Uterus (tissue), 4 donors: ENCODE results near the gene BET1. TPM values are rescaled to one million over a fixed set of nuclear protein-coding genes. Genes with fewer than 3 reads are reported as not detected.
"Not testable (repeated sequence)": the region's sequence is repeated elsewhere in the genome, so short reads cannot be mapped to it uniquely, and the experiment has no call there.

Experiments used
- DNase-seq, 2 donors: peaks; one replicate each; pipeline ENCODE4 v3.0.0-alpha.2; 2019 to 2020
- H3K27ac ChIP-seq, 2 donors: fragments of 200-600 bp; sonication (generic); 1 replicate in 1 of 2; 2 replicates in 1 of 2; pipeline ENCODE4 v1.5.1; 2016 to 2018
- H3K27me3 ChIP-seq, 2 donors: fragments of 200-600 bp; sonication (generic); one replicate each; pipeline ENCODE4 v1.5.1; 2018 to 2019; ENCODE audit warnings: control low read depth in 1 of 2
- H3K36me3 ChIP-seq, 2 donors: fragments of 200-600 bp; sonication (generic); one replicate each; pipeline ENCODE4 v1.5.1; 2019; ENCODE audit warnings: control low read depth in 1 of 2
- H3K4me1 ChIP-seq, 2 donors: fragments of 200-600 bp; sonication (generic); one replicate each; pipeline ENCODE4 v1.5.1; 2018 to 2019; ENCODE audit warnings: control low read depth in 1 of 2
- H3K4me3 ChIP-seq, 2 donors: fragments of 200-600 bp; sonication (generic); 1 replicate in 1 of 2; 2 replicates in 1 of 2; pipeline ENCODE4 v1.5.1; 2018 to 2019; ENCODE audit warnings: mild to moderate bottlenecking in 1 of 2
- H3K9me3 ChIP-seq, 2 donors: fragments of 200-600 bp; sonication (generic); one replicate each; pipeline ENCODE4 v1.5.1; 2019; ENCODE audit warnings: control low read depth in 1 of 2
- CTCF ChIP-seq, 4 experiments: fragments of 200-600 bp in 2 of 4; fragments of 450-650 bp in 2 of 4; sonication (generic) in 2 of 4; IDR thresholded peaks; one replicate each; pipeline ENCODE4 v1.5.1; 2016 to 2019; ENCODE audit warnings: antibody characterized with exemption in 4 of 4, mild to moderate bottlenecking in 2 of 4, moderate library complexity in 1 of 4
- POLR2A ChIP-seq, 2 donors: fragments of 450-650 bp; IDR thresholded peaks; one replicate each; pipeline ENCODE4 v1.6.1; 2016; ENCODE audit warnings: antibody characterized with exemption in 2 of 2, mild to moderate bottlenecking in 1 of 2, moderate library complexity in 1 of 2
- intact Hi-C: fragments of 100-400 bp; cut with DNase I; formaldehyde crosslinking; loops from one replicate; pipeline ENCODE4 v1.15.1; 2023; ENCODE audit warnings: low total_unique reads
- total RNA-seq, 4 donors: library from RNA; depleted of rRNA in 3 of 4; stranded (reverse); fragments of >200 nt in 3 of 4; gene quantifications; one replicate each; pipeline versions ENCODE4 v1.1.0 to v1.2.4, GENCODE V29; 2014 to 2023
- donor health status: DM: yes; HTN: yes; CAD: no.

BET1 gene
- total RNA-seq, 4 donors from 2014 or later: 10.3 to 74.5 (median 18.6) TPM

DNA sequence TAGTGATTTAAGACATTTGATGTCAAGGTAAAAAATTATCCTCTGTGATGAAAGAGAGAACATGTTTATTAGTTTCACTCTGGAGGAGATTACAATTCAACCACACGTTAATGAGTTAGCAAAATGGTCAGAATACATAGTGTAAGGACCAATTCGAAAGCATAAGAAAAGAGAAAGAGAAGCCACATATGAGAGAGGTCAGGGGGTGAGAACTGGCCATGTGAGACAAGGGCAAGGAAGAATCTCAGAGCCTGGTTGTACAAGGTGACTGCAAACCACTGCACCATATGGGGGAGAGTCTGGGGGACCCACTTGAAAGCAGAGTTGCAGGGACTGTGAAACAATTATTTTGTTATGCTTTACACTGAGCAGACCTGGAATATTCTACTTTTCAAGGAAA, 27.7 kb upstream of the BET1 start:
- TF ChIP-seq POLR2A (IDR thresholded peaks at IDR 0.05) (no peak), CTCF (IDR thresholded peaks at IDR 0.05) (no peak)
- H3K27me3 ChIP-seq: no peaks in the 10 kb centered on the region
- H3K36me3 ChIP-seq: no peaks in the 10 kb centered on the region
- DNase-seq: no peak
- no peak overlapping the region for H3K4me3 ChIP-seq
- intact Hi-C loops: no loop called here
- H3K9me3 ChIP-seq: no peaks in the 10 kb centered on the region
- H3K4me1 ChIP-seq: no peaks in the 10 kb centered on the region
- no peak overlapping the region for H3K27ac ChIP-seq

DNA sequence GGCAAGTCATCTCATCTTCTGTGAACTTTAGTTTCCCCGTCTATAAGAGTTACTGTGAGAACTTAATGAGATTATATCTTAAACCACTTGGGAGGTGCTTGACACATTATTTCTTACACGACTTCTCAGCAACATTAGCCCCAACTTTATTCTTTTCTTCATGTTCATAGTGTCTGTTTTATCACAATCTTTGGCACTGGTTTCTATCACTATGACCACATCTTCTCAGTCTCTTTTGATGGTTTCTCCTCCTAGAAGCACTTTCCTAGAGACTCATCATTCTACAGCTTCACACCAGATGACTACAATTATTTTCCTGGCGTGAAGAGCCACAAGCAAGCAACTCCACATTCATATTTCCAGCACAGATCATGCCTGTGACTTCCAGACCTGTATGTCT, 26.5 kb upstream of the BET1 start:
- Histone ChIP-seq H3K27me3 (no peaks in the 10 kb centered on the region), H3K27ac (no peak overlapping the region), H3K36me3 (no peaks in the 10 kb centered on the region), H3K4me3 (no peak overlapping the region), H3K4me1 (no peaks in the 10 kb centered on the region), H3K9me3 (no peaks in the 10 kb centered on the region)
- DNase-seq: no peak
- intact Hi-C loops: no loop called here
- no peak for TF ChIP-seq POLR2A (IDR thresholded peaks at IDR 0.05)
- TF ChIP-seq CTCF (IDR thresholded peaks at IDR 0.05): no peak

DNA sequence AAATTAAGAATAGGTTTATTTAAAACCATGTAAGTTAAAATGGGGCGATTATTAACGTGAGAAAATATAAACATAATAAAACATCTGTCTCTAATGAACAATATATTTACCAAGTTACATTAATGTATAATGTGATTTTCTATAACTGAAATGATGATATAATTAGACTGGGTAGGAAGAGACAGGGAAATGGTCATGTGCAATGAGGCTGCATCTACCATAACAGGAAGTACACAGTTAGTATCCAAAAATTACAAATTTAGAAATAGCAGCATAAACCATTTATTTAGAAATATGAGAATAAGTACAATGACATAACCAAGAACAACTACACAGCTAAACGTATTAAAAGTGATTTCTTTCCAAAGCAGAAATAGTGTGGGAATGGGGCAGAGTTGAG, 25.8 kb upstream of the BET1 start:
- TF ChIP-seq CTCF (IDR thresholded peaks at IDR 0.05) (no peak), POLR2A (IDR thresholded peaks at IDR 0.05) (no peak)
- Histone ChIP-seq H3K4me1 (no peaks in the 10 kb centered on the region), H3K9me3 (no peaks in the 10 kb centered on the region), H3K36me3 (no peaks in the 10 kb centered on the region), H3K4me3 (no peak overlapping the region), H3K27me3 (no peaks in the 10 kb centered on the region), H3K27ac (no peak overlapping the region)
- no peak for DNase-seq
- intact Hi-C loops: no loop called here

- TF ChIP-seq POLR2A (IDR thresholded peaks at IDR 0.05): no peak
- no peak for TF ChIP-seq CTCF (IDR thresholded peaks at IDR 0.05)
- intact Hi-C loops: no loop called here
- H3K4me3 ChIP-seq: no peak overlapping the region
- H3K36me3 ChIP-seq: no peaks in the 10 kb centered on the region
- H3K9me3 ChIP-seq: no peaks in the 10 kb centered on the region
- H3K4me1 ChIP-seq: no peaks in the 10 kb centered on the region
- no peak overlapping the region for H3K27ac ChIP-seq
- H3K27me3 ChIP-seq: no peaks in the 10 kb centered on the region
- DNase-seq: no peak
These were observed 24.6 kb upstream of the BET1 start for GRCh38 chr7:94028768-94029167.

DNA sequence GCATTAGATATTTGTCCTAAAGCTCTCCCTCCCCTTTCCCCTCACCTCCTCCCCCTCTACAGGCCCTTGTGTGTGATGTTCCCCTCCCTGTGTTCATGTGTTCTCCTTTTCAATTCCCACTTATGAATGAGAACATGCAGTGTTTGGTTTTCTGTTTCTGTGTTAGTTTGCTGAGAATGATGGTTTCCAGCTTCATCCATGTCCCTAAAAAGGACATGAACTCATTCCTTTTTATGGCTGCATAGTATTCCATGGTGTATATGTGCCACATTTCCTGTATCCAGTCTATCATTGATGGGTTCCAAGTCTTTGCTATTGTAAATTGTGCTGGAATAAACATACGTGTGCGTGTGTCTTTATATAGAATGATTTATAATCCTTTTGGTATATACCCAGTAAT, 22.5 kb upstream of the BET1 start:
- H3K27me3 ChIP-seq, intact Hi-C loops, DNase-seq, H3K4me1 ChIP-seq, H3K4me3 ChIP-seq, H3K36me3 ChIP-seq, H3K27ac ChIP-seq, H3K9me3 ChIP-seq: not testable (repeated sequence)

DNA sequence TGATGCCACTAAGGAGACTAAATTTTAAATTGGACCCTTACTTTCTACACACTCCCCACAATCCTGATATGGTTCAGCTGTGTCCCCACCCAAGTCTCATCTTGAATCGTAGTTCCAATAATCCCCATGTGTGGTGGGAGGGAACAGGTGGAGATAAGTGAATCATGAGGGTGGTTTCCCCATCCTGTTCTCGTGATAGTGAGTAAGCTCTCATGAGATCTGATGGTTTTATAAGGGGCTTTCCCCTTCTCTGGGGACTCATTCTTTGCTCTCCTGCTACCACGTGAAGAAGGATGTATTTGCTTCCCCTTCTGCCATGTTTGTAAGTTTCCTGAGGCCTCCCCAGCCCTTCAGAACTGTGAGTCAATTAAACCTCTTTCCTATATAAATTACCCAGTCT, 18.4 kb upstream of the BET1 start:
- intact Hi-C loops: no loop called here
- TF ChIP-seq POLR2A (IDR thresholded peaks at IDR 0.05) (no peak), CTCF (IDR thresholded peaks at IDR 0.05) (no peak)

More for the DNA sequence above, 18.4 kb upstream of the BET1 start:
- Histone ChIP-seq H3K27ac (no peak overlapping the region), H3K4me1 (no peaks in the 10 kb centered on the region), H3K4me3 (no peak overlapping the region), H3K36me3 (no peaks in the 10 kb centered on the region), H3K27me3 (no peaks in the 10 kb centered on the region), H3K9me3 (no peaks in the 10 kb centered on the region)
- DNase-seq: no peak
